GM18507 (cell line): ENCODE data around the gene TULP3.
A peak's percentile ranks its signal among the peaks of the same experiment; 100 is the strongest.
"Not testable (repeated sequence)": the region's sequence is repeated elsewhere in the genome, so short reads cannot be mapped to it uniquely, and the experiment has no call there.

Source experiments
- DNase-seq: peaks from one replicate; pipeline ENCODE4 v3.0.0; 2011; ENCODE audit warnings: low read depth; ENCODE audit not compliant: insufficient read length; ENCODE audit errors: extremely low spot score
- FAIRE-seq: peaks from 2 replicates; lab custom pipeline; 2011; peaks lifted over from hg19 to GRCh38; lab: Jason Lieb, UNC

The TULP3 gene

GRCh38 chr12:2890388-2891239 lies at the start of gene TULP3:
Gene TULP3, plus strand, starts transcription at chr12:2890891. Its CDS starts 57 bp downstream, at chr12:2890948.
- peak; percentile 97 for FAIRE-seq

GRCh38 chr12:2841056-2841650 lies 49.5 kb upstream of the TULP3 start:
- DNase-seq = no peak

More at GRCh38 chr12:2890388-2891239, at the start of gene TULP3:
- peak; percentile 92 for DNase-seq

GRCh38 chr12:2842948-2843347 lies 47.7 kb upstream of the TULP3 start:
- DNase-seq (no peak), FAIRE-seq (no peak)

More at GRCh38 chr12:2841056-2841650, 49.5 kb upstream of the TULP3 start:
- FAIRE-seq = no peak

- DNase-seq = no peak
- no peak for FAIRE-seq
Observed at GRCh38 chr12:2844786-2845185, 45.9 kb upstream of the TULP3 start.

GRCh38 chr12:2845280-2845679 lies 45.4 kb upstream of the TULP3 start:
- DNase-seq (no peak), FAIRE-seq (no peak)

- DNase-seq (no peak), FAIRE-seq (no peak)
Observed at GRCh38 chr12:2851931-2852330, 38.8 kb upstream of the TULP3 start.

GRCh38 chr12:2853626-2854025 lies 37.1 kb upstream of the TULP3 start:
- no peak for DNase-seq
- FAIRE-seq = peak; percentile 12

GRCh38 chr12:2854669-2855453 lies 35.8 kb upstream of the TULP3 start:
- no peak for FAIRE-seq
- no peak for DNase-seq

GRCh38 chr12:2855546-2855945 lies 35.1 kb upstream of the TULP3 start:
- no peak for FAIRE-seq
- no peak for DNase-seq

- FAIRE-seq = no peak
- no peak for DNase-seq
Observed at GRCh38 chr12:2856051-2856450, 34.6 kb upstream of the TULP3 start.

- DNase-seq (no peak), FAIRE-seq (no peak)
Observed at GRCh38 chr12:2857021-2857431, 33.7 kb upstream of the TULP3 start, which contains the start of gene TEX52. Gene TEX52, minus strand, starts transcription at chr12:2857039. Its CDS starts 13 bp downstream, at chr12:2857026.

- DNase-seq = no peak
- no peak for FAIRE-seq
Observed at GRCh38 chr12:2857576-2857975, 33.1 kb upstream of the TULP3 start.

- no peak for FAIRE-seq
- no peak for DNase-seq
Observed at GRCh38 chr12:2858334-2858733, 32.4 kb upstream of the TULP3 start.

GRCh38 chr12:2858944-2859421 lies 31.7 kb upstream of the TULP3 start:
- no peak for DNase-seq
- FAIRE-seq = no peak

GRCh38 chr12:2860170-2860569 lies 30.5 kb upstream of the TULP3 start:
- DNase-seq (no peak), FAIRE-seq (no peak)

- no peak for DNase-seq
- no peak for FAIRE-seq
Observed at GRCh38 chr12:2862876-2863275, 27.8 kb upstream of the TULP3 start.

- not testable (repeated sequence) for DNase-seq, FAIRE-seq
Observed at GRCh38 chr12:2863402-2863801, 27.3 kb upstream of the TULP3 start.

- FAIRE-seq (no peak), DNase-seq (no peak)
Observed at GRCh38 chr12:2864198-2864597, 26.5 kb upstream of the TULP3 start.

- DNase-seq, FAIRE-seq: not testable (repeated sequence)
Observed at GRCh38 chr12:2868986-2869632, 21.6 kb upstream of the TULP3 start.
